ENCODE data around the gene RAD50. TPM values are rescaled to one million over a fixed set of nuclear protein-coding genes. Genes with fewer than 3 reads are reported as not detected.

Gene RAD50
- total RNA-seq, 1 donor from 2014 or later: 29.4 TPM

DNA sequence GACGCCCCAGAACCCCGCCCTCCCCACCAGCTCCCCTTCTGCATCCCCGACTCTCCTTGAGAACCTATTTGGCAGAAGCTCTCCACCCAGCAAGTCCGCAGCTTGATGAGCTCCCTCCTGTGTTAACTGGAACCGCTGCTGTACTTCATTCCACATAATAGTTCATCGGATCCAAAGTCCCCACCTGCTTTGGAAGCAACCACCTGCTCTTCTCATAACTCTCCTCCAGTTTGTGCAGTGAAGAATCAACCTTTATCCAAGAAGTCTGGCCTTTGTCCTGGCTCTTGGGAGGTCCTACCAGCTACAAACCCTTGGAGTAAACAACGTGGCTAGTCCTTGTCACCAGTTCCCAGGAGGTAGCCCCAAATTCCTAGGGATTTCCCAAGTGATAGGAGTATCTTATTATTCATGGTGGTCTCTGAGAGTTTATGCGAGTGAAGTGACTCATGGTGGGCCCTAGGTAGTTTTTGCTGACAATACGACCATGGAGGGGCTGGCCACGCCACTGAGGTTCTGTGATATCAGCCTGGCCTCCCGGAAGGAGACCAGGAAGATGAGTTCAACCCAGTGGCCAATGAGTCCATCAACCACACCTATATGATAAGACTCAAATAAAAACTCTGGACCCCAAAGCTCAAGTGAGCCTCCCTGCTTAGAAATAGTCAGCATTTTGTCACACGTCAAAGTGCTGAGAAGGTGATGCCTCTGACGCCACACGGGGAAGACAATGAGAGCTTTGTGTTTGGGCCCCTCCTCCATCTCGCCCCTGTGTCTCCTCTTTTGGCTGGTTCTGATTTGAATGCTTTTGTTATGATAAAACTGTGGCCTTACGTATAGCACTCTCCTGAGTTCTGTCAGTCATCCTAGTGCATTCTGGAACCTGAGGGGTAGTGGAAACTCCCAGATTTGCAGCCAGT lies 113.4 kb downstream of the RAD50 start:
- H3K4me1 ChIP-seq: peaks cover 0 to 4% of the 10 kb centered on the region in 2 donors
- intact Hi-C loops (cut with DNase I): no loop called here
- no peaks in the 10 kb centered on the region for H3K36me3 ChIP-seq
- no peaks in the 10 kb centered on the region for H3K9me3 ChIP-seq
- H3K27ac ChIP-seq: no peak overlapping the region
- no peaks in the 10 kb centered on the region for H3K27me3 ChIP-seq
- TF ChIP-seq, protein P1, sequence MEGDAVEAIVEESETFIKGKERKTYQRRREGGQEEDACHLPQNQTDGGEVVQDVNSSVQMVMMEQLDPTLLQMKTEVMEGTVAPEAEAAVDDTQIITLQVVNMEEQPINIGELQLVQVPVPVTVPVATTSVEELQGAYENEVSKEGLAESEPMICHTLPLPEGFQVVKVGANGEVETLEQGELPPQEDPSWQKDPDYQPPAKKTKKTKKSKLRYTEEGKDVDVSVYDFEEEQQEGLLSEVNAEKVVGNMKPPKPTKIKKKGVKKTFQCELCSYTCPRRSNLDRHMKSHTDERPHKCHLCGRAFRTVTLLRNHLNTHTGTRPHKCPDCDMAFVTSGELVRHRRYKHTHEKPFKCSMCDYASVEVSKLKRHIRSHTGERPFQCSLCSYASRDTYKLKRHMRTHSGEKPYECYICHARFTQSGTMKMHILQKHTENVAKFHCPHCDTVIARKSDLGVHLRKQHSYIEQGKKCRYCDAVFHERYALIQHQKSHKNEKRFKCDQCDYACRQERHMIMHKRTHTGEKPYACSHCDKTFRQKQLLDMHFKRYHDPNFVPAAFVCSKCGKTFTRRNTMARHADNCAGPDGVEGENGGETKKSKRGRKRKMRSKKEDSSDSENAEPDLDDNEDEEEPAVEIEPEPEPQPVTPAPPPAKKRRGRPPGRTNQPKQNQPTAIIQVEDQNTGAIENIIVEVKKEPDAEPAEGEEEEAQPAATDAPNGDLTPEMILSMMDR (IDR thresholded peaks at IDR 0.05): no peak
- no peak for DNase-seq (ENCODE audit: low spot score in 2 of 2)
- H3K4me3 ChIP-seq: no peak overlapping the region

- TF ChIP-seq, protein P1 (IDR thresholded peaks at IDR 0.05): no peak
- intact Hi-C loops (cut with DNase I): no loop called here
- peaks cover 0 to 8% of the 10 kb centered on the region in 2 donors for H3K4me1 ChIP-seq
- DNase-seq (ENCODE audit: low spot score in 2 of 2): no peak
- H3K4me3 ChIP-seq: no peak overlapping the region
- no peaks in the 10 kb centered on the region for H3K9me3 ChIP-seq
- H3K27ac ChIP-seq: no peak overlapping the region
- H3K36me3 ChIP-seq: no peaks in the 10 kb centered on the region
- no peaks in the 10 kb centered on the region for H3K27me3 ChIP-seq
Observed at GRCh38 chr5:132671000-132671399, 114.2 kb downstream of the RAD50 start.

GRCh38 chr5:132673488-132673887 lies 116.7 kb downstream of the RAD50 start:
- Histone ChIP-seq H3K27me3 (no peaks in the 10 kb centered on the region), H3K27ac (peak overlapping the region; percentile 95 to 96), H3K4me1 (peaks cover 9 to 23% of the 10 kb centered on the region in 2 donors), H3K9me3 (no peaks in the 10 kb centered on the region), H3K36me3 (no peaks in the 10 kb centered on the region), H3K4me3 (no peak overlapping the region)
- no peak for DNase-seq (ENCODE audit: low spot score in 2 of 2)
- TF ChIP-seq, protein P1 (IDR thresholded peaks at IDR 0.05): no peak
- intact Hi-C loops (cut with DNase I): no loop called here

DNA sequence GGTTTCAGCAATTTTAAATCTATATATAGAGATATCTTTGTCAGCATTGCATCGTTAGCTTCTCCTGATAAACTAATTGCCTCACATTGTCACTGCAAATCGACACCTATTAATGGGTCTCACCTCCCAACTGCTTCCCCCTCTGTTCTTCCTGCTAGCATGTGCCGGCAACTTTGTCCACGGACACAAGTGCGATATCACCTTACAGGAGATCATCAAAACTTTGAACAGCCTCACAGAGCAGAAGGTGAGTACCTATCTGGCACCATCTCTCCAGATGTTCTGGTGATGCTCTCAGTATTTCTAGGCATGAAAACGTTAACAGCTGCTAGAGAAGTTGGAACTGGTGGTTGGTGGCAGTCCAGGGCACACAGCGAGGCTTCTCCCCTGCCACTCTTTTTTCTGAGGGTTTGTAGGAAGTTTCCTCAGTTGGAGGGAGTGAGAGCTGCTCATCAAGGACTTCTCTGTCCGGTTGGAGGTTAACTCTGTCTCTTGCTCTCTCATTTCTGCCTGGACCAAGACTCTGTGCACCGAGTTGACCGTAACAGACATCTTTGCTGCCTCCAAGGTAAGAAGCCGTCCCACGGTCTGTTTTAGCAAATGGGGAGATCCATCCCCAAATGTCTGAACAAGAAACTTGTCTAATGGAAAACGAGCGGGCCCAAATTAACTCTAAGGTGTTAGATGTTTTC lies 117.3 kb downstream of the RAD50 start, which contains the start of gene IL4:
Gene IL4 (plus strand): TSS at position 51 of the 692 bp plus-strand sequence. CDS start 62 bp downstream, at position 113.
- no peaks in the 10 kb centered on the region for H3K36me3 ChIP-seq
- H3K27me3 ChIP-seq: no peaks in the 10 kb centered on the region
- peak within 1 kb of the TSS; percentile 95 to 96 for H3K27ac ChIP-seq
- peak within 1 kb of the TSS; percentile 29 to 54 for H3K4me3 ChIP-seq
- intact Hi-C loops (cut with DNase I): no loop called here
- peaks cover 9 to 23% of the 10 kb centered on the region in 2 donors for H3K4me1 ChIP-seq
- TF ChIP-seq, protein P1 (IDR thresholded peaks at IDR 0.05): no peak
- no peak for DNase-seq (ENCODE audit: low spot score in 2 of 2)
- no peaks in the 10 kb centered on the region for H3K9me3 ChIP-seq

- intact Hi-C loops (cut with DNase I): loop anchor here (5.0 kb wide), 2 partner anchors 118 to 178 kb away; partner anchors contain the start of gene RAD50
- H3K4me3 ChIP-seq: peak overlapping the region; percentile 29 to 54
- peak overlapping the region; percentile 95 to 96 for H3K27ac ChIP-seq
- H3K9me3 ChIP-seq: no peaks in the 10 kb centered on the region
- DNase-seq (ENCODE audit: low spot score in 2 of 2): peak in 1 of 2 donors; percentile 73
- no peaks in the 10 kb centered on the region for H3K36me3 ChIP-seq
- H3K27me3 ChIP-seq: no peaks in the 10 kb centered on the region
- TF ChIP-seq, protein P1 (IDR thresholded peaks at IDR 0.05): no peak
- H3K4me1 ChIP-seq: peaks cover 9 to 23% of the 10 kb centered on the region in 2 donors
Observed at GRCh38 chr5:132674671-132675506, 118.1 kb downstream of the RAD50 start.
